Measurements from ENCODE around the gene SMOC1.
A peak's percentile ranks its signal among the peaks of the same experiment; 100 is the strongest.

SMOC1 gene

DNA sequence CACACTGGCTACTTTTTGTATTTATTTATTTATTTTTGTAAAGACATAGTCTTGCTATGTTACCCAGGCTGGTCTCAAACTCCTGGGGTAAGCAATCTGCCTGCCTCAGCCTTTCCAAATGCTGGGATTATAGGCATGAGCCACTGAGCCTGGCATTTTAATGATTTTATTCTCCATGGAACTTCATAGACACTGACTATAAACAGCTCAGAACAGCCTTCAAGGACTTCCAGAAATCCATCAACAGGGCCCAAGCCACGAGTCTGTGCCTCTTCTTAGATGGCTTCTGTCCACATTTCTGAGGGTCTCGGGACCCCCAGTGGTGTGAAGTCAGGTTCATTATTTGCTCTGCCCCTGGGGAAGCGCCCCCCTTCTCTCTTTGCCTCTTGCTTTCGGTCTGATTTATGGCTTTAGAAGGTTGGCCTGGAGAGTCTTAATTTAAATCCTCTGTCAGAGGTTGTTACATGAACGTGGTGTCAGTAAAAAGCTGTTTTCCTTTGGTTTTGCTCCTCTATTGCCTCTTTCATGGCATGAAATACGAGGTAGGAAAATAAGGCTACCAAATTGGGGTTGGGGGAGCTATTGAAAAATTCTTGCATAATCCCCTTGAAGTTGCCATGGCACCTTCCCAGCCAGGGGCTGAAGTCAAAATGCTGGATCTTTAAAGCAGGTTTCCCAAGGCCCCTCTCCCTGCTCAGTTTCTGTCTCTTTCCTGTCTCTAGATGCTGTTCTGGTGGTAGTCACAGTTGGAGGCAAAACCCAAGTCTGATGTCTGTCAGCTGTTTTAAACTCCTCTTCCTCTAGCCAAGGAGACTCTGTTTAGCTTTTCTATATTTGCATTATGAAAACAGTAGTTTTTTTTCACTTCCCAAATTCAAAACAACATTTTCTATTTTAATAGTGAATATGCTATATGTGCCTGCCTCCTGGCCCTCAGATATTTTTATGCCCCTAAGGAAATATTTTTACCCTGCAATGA is 129.4 kb downstream of the SMOC1 start:
- no peak for DNase-seq (ENCODE audit: low read depth in 2 of 2)

GRCh38 chr14:70009961-70010360 is 130.7 kb downstream of the SMOC1 start:
- DNase-seq (ENCODE audit: low read depth in 2 of 2) = no peak

GRCh38 chr14:70011098-70011497 is 131.9 kb downstream of the SMOC1 start:
- DNase-seq (ENCODE audit: low read depth in 2 of 2) = no peak

GRCh38 chr14:70011708-70012107 is 132.5 kb downstream of the SMOC1 start:
- DNase-seq (ENCODE audit: low read depth in 2 of 2) = no peak

- DNase-seq (ENCODE audit: low read depth in 2 of 2) = no peak
These were observed 134.2 kb downstream of the SMOC1 start for GRCh38 chr14:70013271-70013873.

DNA sequence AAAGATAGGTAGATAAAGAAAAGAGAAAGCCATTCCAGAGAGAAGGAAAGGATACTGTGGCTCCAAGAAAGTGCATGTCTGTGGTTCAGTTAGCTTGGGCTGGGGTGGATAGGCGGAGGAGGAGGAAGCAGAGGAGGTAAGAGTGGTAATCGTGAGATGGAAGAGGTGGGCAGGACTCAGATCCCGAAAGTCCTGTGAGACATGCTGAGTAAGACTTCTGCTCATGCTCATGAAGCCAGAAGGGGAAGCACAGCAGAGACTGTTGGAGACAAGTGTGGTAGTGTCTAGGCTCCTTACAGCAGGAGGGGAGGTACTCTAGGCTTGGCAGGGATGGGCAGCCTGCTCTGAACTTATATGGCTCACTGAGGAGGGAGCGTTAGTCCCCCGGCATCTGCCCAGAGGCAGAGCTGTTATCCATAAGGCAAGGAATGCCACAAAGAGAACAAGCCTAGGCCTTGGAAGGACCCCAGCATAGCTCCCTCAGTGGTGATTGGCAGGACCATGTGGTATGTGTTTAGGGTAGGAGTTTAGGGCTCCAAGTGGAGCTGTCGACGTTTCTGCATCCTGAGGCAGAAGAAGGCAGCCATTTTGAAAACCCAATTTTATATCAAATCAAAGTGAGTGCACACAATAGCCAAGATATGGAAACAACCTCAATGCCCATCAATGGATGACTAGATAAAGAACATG is 135.3 kb downstream of the SMOC1 start:
- DNase-seq (ENCODE audit: low read depth in 2 of 2) = no peak

GRCh38 chr14:70018230-70018629 is 139.0 kb downstream of the SMOC1 start:
- DNase-seq (ENCODE audit: low read depth in 2 of 2) = no peak

DNA sequence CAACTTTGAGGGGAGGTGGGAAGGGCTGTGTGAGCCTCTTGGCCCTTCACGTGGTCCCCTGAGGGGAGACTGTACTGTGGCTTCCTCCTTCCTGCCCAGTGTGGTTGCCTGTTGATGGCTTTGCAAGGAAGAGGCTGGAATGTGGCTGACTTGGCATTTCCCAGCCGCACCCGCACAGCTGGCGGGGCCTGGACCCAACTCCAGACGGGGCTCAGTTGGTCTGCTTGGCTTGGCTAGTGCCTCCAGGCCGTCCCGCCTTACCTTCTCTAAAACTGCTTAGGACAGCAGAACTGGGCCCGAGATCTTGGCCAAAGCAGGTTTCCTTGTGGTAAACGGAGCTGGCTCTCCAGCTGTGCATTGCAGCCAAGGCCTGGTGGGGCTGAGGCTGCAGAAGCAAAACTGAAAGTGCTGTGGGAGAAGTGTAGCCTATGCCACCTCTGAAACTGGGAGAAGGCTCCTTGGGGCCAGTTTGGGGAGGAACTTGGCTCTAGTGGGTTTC is 139.5 kb downstream of the SMOC1 start:
- DNase-seq (ENCODE audit: low read depth in 2 of 2) = no peak

DNA sequence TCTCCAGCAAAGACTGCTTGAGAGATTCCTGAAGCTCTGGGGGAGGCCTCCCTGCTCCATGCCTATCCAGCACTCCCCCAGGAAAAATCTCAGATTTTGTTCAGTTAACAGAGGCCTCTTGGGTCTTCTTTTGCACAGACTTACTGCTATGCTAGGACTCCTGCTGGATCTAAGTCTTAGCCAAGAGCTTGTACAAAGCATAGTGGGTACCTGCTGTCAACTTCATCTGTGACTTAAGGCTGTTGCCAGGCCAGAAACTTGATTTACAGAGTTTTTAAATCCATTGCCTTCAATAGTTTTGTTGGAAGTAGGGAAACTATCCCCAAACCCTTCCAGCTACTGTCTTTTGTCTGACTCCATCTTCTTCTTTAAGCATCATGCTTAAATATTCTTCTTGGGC is 140.5 kb downstream of the SMOC1 start:
- no peak for DNase-seq (ENCODE audit: low read depth in 2 of 2)

DNA sequence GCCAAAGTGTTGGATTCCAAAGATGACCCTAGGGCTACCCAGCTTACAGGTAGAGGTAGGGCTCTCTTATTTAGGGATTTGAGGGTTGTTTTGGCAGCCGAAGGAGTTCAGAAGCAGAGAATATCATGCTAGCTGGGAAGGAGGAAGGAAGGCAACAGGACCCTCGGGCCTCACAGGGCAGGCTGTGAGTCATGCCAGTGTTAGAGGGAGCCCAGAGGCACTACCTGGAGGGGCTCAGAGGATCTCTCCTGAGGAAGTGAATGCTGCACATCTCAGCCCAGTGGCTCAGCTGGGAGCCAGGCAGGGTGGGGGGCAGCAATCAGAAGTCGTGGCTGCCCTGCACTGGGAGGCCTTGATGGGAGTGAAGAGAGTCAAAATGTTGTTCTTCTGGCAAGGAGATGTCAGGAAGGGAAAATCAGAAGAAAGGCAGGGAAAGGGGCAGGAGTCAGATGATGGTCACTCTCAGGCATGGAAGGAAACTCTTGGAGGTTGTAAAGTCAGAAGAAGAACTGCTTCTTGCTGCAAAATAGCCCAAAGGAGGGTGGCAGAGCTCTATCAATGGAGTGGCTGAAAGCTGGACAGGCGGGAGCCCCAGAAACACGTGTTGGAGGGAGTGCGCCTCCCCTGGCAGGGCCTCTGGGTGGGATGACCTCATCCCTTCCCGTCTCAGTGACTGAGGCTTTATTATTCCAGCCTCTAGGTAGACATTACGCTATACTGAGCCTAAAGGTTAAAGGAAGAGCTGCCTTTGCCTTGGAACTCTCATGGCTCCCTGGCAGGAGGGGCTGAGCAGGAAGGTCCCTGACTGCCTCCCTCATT is 141.3 kb downstream of the SMOC1 start:
- no peak for DNase-seq (ENCODE audit: low read depth in 2 of 2)

DNA sequence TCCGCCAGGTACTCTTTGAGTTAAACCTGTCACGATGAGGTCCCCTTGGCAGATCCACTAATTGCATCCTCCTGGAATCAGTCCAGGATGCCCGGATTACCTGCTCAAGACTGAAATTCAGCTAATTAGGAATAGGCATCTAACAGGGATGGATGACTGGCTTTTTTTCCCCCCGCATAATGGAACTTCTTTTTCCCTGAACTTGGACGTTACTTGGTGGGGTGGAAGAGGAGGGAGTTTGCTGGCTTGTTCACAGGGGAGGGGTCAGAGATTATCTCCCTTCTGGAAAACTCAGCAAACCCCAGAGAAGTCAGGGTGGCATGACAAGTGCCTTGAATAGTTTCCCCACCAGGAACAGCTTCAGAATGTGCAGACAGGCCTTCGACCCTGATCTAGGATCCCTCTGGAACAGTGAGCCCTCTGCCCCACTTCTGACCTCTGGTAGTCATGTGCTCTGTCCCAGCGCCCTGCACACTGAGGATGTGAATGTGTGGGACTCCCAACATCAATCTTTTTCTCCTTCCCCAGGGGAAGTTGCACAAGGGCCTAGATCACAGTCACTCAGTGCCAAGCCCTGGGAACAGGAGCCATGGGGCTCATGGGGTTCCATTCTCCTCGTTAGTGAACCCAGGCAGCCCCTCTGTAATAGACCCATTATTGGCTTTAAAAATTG is 142.5 kb downstream of the SMOC1 start:
- no peak for DNase-seq (ENCODE audit: low read depth in 2 of 2)

GRCh38 chr14:70022771-70023445 is 143.7 kb downstream of the SMOC1 start:
- no peak for DNase-seq (ENCODE audit: low read depth in 2 of 2)

- no peak for DNase-seq (ENCODE audit: low read depth in 2 of 2)
These were observed 144.7 kb downstream of the SMOC1 start for GRCh38 chr14:70023871-70024270.

- DNase-seq (ENCODE audit: low read depth in 2 of 2) = peak in 1 of 2 donors; percentile 15
These were observed 148.7 kb downstream of the SMOC1 start for GRCh38 chr14:70027785-70028428.

DNA sequence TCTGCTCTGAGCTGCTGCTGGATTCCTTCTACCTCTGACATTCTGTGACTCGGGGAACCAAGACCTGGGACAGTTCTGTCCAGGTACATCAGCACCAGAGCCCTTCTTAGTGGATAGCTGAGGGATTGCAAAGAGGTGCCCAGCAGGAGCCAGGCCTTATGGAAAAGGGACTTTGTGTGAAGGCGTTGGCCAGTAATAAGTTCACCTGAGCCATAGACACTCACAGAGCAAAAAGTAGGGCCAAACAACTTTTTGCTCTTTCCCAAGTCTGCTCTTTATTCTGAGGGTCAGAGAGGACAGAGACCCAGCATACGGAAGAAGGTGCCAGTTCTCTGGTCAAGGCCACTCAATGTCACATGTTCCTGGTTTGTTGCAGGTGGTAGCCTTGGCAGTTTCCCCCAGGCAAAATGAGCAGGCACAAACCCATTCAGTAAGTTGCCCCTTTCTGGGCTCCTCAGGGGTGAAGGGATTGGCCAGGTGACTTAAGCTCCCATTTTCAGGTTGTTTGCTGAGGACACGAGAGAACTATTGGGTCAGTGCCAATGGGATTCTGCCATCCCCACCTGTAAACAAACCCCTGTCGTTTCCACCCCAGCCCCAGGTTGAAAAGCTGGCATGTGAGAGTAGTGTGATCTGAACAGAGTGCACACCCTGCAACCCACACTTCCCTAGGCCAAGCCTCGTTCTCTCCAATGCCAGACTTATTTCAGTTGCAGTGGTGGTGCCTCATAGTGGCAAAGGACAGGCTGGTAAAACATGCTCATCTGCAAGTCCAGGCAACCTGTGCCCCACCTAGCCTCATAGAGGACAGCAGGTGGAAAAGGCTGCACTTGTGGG is 150.3 kb downstream of the SMOC1 start:
- no peak for DNase-seq (ENCODE audit: low read depth in 2 of 2)

DNA sequence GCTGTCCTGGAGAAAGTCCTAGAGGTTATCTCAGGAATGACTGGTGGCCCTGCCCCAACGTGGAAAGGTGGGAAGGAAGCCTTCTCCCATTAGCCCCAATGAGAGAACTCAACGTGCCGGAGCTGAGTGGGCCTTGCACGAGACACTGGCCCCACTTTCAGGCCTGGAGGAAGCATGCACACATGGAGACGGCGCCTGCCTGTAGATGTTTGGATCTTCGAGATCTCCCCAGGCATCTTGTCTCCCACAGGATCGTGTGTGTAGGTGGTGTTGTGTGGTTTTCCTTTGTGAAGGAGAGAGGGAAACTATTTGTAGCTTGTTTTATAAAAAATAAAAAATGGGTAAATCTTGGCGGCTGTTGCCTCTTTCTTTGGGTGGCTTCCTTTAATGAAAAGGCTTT is 152.8 kb downstream of the SMOC1 start:
- no peak for DNase-seq (ENCODE audit: low read depth in 2 of 2)

GRCh38 chr14:70032447-70032846 is 153.2 kb downstream of the SMOC1 start:
- DNase-seq (ENCODE audit: low read depth in 2 of 2) = no peak

DNA sequence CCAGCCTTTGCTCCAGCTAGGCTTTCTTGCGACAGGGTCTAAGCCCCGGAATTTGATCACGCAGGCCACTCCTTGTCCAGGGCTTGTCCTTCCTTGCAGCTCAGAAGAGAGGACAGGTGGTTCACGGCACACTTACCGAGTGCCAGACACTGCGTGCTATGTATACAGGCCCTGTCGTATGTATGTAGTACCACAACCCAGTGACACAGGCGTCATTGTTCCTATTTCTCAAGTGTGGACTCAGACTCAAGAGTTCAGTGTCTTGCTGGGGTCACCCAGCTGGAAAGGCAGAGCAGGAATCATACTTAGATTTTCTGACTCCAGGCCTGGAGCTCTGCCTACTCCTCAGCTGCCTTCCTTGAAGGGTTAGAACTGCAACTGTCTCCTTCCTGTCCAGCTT is 153.9 kb downstream of the SMOC1 start:
- DNase-seq (ENCODE audit: low read depth in 2 of 2) = no peak

DNA sequence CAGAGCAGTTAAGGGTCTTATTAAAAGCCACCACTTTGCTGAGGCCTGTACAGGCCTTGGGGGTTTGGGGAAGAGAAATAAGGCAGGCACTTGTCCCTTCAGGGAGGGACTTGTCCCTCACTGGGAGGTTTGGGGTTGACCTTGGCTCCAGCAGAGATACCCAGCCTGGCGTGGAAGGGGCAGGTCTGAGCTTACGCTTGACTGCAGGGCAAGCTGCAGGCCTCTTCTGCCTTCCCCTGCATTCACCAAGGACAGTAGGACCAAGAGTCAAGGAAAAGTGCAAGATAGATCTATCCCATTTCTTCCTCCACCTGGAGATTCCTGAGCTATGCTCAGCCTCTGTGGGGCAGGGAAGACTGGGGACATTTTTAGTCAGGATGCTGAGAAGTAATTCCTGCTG is 154.3 kb downstream of the SMOC1 start:
- DNase-seq (ENCODE audit: low read depth in 2 of 2) = no peak

Measured in stimulated activated CD8-positive, alpha-beta memory T cell treated with anti-CD3 and anti-CD28 coated beads, Interleukin-7, amount 100 ng/mL, for 4 hours (primary cell).